ENCODE data around the gene GALK2. TPM values are rescaled to one million over a fixed set of nuclear protein-coding genes. Genes with fewer than 3 reads are reported as not detected.

GALK2 gene
- total and polyA plus RNA-seq, 2 donors (not counting 1 experiment from before 2014, with no cell fraction given), result 11.2 to 23.1 TPM

DNA sequence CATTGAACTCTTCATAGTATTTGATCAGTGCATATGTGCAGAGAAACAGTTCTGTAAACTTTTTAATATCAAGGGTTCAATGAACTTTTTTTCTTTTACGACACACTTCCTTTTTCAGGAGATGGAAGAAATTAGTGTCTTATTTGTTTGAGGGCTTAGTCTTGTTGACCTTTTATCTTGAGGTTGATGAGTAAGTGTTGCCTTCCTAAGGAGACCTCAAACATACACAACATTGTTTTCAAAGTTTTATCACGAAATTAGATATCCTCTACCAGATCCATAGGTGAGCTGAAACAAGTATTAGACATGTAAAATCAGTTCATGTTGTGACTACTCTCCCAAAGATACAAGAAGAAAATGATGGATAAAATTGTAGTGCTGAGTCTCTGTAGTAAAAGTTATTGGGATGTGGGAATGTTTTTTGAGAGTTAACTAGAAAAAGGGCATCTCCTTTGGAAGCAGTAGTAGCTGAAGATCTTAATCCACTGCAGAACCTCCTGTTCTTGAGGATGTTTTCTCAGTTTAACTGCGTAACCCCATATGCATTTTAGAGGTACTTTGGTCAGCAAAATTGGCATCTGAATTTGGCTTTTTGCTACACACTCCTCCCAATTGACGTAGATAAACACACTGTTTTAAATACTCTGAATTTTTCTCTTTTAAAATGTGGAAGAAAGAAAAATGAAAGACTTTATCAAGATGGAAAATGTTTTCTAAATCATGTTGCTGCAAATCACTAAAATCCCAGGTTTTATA, 116.8 kb downstream of the GALK2 start:
- H3K79me2 ChIP-seq (ENCODE audit: control insufficient read depth, insufficient read depth, low read length), result no peaks in the 10 kb centered on the region
- Mint-ChIP-seq H3K4me3 (no peak overlapping the region), H3K9me3 (ENCODE audit: insufficient read depth) (no peaks in the 10 kb centered on the region), H3K27ac (peak overlapping the region; percentile 7), H3K27me3 (no peaks in the 10 kb centered on the region), H3K4me1 (peaks cover 3% of the 10 kb centered on the region)
- CTCF ChIA-PET, result no interaction called here
- no peaks in the 10 kb centered on the region for H4K20me1 ChIP-seq (ENCODE audit: control insufficient read depth, insufficient read depth, low read length, poor library complexity, severe bottlenecking)
- TF ChIP-seq, protein P1, sequence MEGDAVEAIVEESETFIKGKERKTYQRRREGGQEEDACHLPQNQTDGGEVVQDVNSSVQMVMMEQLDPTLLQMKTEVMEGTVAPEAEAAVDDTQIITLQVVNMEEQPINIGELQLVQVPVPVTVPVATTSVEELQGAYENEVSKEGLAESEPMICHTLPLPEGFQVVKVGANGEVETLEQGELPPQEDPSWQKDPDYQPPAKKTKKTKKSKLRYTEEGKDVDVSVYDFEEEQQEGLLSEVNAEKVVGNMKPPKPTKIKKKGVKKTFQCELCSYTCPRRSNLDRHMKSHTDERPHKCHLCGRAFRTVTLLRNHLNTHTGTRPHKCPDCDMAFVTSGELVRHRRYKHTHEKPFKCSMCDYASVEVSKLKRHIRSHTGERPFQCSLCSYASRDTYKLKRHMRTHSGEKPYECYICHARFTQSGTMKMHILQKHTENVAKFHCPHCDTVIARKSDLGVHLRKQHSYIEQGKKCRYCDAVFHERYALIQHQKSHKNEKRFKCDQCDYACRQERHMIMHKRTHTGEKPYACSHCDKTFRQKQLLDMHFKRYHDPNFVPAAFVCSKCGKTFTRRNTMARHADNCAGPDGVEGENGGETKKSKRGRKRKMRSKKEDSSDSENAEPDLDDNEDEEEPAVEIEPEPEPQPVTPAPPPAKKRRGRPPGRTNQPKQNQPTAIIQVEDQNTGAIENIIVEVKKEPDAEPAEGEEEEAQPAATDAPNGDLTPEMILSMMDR (IDR thresholded peaks at IDR 0.05), result no peak
- no peak for TF ChIP-seq EZH2 (IDR thresholded peaks at IDR 0.05; ENCODE audit: borderline replicate concordance, insufficient read depth, low read depth, low read length, poor library complexity, severe bottlenecking)
- H3K36me3 ChIP-seq (replicated peaks in 1 of 2; ENCODE audit: control extremely low read depth in 1 of 2, control insufficient read depth in 1 of 2, extremely low read depth in 1 of 2, insufficient read depth in 2 of 2, low read length in 1 of 2), result peaks cover 21 to 37% of the 10 kb centered on the region in 2 experiments
- intact Hi-C loops (cut with micrococcal nuclease), result no loop called here
- POLR2A ChIA-PET, result no interaction called here
- H3K4me3 ChIP-seq (ENCODE audit: control extremely low read depth in 1 of 5, extremely low read depth in 1 of 5, insufficient read depth in 1 of 5, low read depth in 2 of 5, low read length in 4 of 5), result no peak overlapping the region
- H3K4me1 ChIP-seq (ENCODE audit: control insufficient read depth in 2 of 2, insufficient read depth in 2 of 2, low read length in 2 of 2), result no peaks in the 10 kb centered on the region
- DNase-seq (no peak), ATAC-seq (ENCODE audit: low read depth) (no peak)
- no peak overlapping the region for H3K4me2 ChIP-seq (replicated peaks; ENCODE audit: low read depth, low read length, poor library complexity, severe bottlenecking)
- no peak overlapping the region for H2AFZ ChIP-seq (ENCODE audit: insufficient read depth, low read depth, low read length, poor library complexity, severe bottlenecking)
- no peaks in the 10 kb centered on the region for H3K9me3 ChIP-seq (ENCODE audit: control extremely low read depth in 1 of 3, control insufficient read depth in 2 of 3, insufficient read depth in 1 of 3, low read length in 2 of 3)
- H3K9ac ChIP-seq (ENCODE audit: low read length), result no peak overlapping the region
- 100% methylated on average over 1 of the region's 4 CpGs for WGBS (ENCODE audit: insufficient coverage)
- no peak overlapping the region for H3K27ac ChIP-seq (ENCODE audit: low read length in 2 of 2)
- no peaks in the 10 kb centered on the region for H3K27me3 ChIP-seq (replicated peaks in 1 of 4; ENCODE audit: control extremely low read depth in 1 of 4, control insufficient read depth in 3 of 4, insufficient read depth in 4 of 4, low read length in 3 of 4)

DNA sequence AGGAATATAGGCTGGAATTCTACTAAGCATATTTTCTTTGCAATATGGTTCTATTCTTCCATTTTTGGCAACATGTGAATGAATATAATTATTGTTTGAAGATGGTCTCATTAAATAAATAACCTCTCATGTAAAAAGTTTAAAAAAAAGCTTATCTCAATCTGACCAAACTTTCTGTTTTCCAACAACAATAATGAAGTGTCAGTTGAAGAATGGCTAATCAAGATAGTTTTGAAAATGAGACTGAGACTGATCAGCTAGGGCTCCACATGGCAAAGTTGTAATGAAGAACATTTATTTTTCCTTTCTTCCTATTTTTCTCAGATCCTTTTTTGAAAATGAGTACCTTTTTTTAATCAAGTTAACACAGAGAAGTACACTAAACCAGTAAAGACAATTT, 117.4 kb downstream of the GALK2 start:
- DNase-seq (no peak), ATAC-seq (ENCODE audit: low read depth) (no peak)
- H3K36me3 ChIP-seq (replicated peaks in 1 of 2; ENCODE audit: control extremely low read depth in 1 of 2, control insufficient read depth in 1 of 2, extremely low read depth in 1 of 2, insufficient read depth in 2 of 2, low read length in 1 of 2), result peaks cover 24 to 37% of the 10 kb centered on the region in 2 experiments
- CTCF ChIA-PET, result interaction anchor here (0.6 kb wide), 1 partner anchor 1432 kb away, joined by 3 read pairs; no protein-coding TSS in a partner anchor
- H3K4me2 ChIP-seq (replicated peaks; ENCODE audit: low read depth, low read length, poor library complexity, severe bottlenecking), result no peak overlapping the region
- no peaks in the 10 kb centered on the region for H3K4me1 ChIP-seq (ENCODE audit: control insufficient read depth in 2 of 2, insufficient read depth in 2 of 2, low read length in 2 of 2)
- Mint-ChIP-seq H3K4me1 (peaks cover 3% of the 10 kb centered on the region), H3K27me3 (no peaks in the 10 kb centered on the region), H3K9me3 (ENCODE audit: insufficient read depth) (no peaks in the 10 kb centered on the region), H3K4me3 (no peak overlapping the region), H3K27ac (no peak overlapping the region)
- no peak for TF ChIP-seq EZH2 (IDR thresholded peaks at IDR 0.05; ENCODE audit: borderline replicate concordance, insufficient read depth, low read depth, low read length, poor library complexity, severe bottlenecking)
- TF ChIP-seq, protein P1 (IDR thresholded peaks at IDR 0.05), result no peak
- H2AFZ ChIP-seq (ENCODE audit: insufficient read depth, low read depth, low read length, poor library complexity, severe bottlenecking), result no peak overlapping the region
- H3K4me3 ChIP-seq (ENCODE audit: control extremely low read depth in 1 of 5, extremely low read depth in 1 of 5, insufficient read depth in 1 of 5, low read depth in 2 of 5, low read length in 4 of 5), result no peak overlapping the region
- intact Hi-C loops (cut with micrococcal nuclease), result no loop called here
- H3K27ac ChIP-seq (ENCODE audit: low read length in 2 of 2), result no peak overlapping the region
- H3K9ac ChIP-seq (ENCODE audit: low read length), result no peak overlapping the region
- H3K9me3 ChIP-seq (ENCODE audit: control extremely low read depth in 1 of 3, control insufficient read depth in 2 of 3, insufficient read depth in 1 of 3, low read length in 2 of 3), result no peaks in the 10 kb centered on the region
- POLR2A ChIA-PET, result no interaction called here
- no peaks in the 10 kb centered on the region for H3K79me2 ChIP-seq (ENCODE audit: control insufficient read depth, insufficient read depth, low read length)
- no peaks in the 10 kb centered on the region for H3K27me3 ChIP-seq (replicated peaks in 1 of 4; ENCODE audit: control extremely low read depth in 1 of 4, control insufficient read depth in 3 of 4, insufficient read depth in 4 of 4, low read length in 3 of 4)
- no peaks in the 10 kb centered on the region for H4K20me1 ChIP-seq (ENCODE audit: control insufficient read depth, insufficient read depth, low read length, poor library complexity, severe bottlenecking)
